GM18526 (cell line): ENCODE measurements around the gene NACC2.

Experiments used
- POLR2A ChIP-seq: IDR thresholded peaks from 3 replicates; pipeline ENCODE4 v1.6.1; 2011; ENCODE audit not compliant: insufficient read length; ENCODE audit errors: extremely low read depth

Gene NACC2

DNA sequence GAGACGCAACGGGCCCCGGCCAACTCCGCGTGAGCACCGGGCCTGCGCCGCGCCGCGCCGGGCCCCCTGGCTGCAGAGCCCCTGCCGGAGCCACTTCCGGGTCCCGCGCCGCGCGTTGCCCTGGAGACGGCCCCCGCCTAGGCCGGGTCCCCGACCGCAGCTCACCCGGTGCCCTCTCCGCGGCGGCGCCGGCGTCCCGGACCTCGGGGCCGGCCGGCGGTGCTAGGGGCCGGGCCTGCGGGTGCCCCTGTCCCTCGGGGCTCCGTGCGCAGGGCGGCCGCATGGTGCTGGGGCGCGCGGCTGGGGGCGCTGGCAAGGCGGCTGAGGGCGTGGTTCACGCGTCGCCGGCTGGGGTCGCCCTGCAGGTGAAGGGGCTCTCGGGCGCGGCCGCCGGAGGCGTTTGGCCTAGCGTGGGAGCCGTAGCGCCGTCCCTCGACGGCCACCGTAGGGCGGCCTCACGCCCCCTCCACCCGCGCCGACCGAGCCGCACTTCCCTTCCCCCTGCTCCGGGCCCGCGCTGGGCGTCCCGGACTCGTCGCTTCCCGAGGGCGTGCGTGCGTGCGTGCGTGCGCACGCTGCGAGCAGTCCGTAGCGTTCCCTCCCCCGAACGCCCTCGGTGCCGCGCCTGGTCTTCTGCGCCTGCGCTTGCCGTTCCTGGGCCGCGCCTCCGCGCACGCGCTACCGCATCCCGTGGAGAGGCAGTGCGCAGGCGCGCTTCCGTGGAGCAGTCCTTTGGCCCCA lies 23.4 kb upstream of the NACC2 start, which contains the start of gene TMEM250:
TMEM250 (minus strand) TSS at position 556 of the 741 bp plus-strand sequence. CDS start 1,975 bp downstream, outside the sequence.
- TF ChIP-seq POLR2A, result peak; percentile 7

DNA sequence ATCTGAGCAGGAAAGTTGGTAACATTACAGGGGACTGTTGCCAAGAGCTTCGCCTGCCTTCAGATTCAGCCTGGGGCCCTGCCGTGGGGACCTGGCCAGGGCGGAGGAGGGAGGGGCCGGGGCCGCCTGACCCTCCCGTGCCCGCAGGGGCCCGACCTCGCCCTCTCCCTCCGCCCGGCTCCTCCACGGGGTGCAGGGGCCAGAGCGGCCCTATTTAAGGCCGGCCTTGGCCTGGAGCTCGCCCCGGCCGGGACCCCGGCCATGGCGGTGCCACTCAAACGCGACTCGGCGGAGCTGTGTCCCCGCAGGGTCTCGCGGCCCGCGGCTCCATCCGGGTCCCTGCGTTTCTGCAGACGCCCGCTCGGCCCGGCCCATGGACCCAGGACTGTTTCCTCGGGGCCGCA lies 22.8 kb upstream of the NACC2 start:
- TF ChIP-seq POLR2A, result no peak

- TF ChIP-seq POLR2A, result peak; percentile 47
Observed at GRCh38 chr9:136117291-136117915, 22.3 kb upstream of the NACC2 start.

DNA sequence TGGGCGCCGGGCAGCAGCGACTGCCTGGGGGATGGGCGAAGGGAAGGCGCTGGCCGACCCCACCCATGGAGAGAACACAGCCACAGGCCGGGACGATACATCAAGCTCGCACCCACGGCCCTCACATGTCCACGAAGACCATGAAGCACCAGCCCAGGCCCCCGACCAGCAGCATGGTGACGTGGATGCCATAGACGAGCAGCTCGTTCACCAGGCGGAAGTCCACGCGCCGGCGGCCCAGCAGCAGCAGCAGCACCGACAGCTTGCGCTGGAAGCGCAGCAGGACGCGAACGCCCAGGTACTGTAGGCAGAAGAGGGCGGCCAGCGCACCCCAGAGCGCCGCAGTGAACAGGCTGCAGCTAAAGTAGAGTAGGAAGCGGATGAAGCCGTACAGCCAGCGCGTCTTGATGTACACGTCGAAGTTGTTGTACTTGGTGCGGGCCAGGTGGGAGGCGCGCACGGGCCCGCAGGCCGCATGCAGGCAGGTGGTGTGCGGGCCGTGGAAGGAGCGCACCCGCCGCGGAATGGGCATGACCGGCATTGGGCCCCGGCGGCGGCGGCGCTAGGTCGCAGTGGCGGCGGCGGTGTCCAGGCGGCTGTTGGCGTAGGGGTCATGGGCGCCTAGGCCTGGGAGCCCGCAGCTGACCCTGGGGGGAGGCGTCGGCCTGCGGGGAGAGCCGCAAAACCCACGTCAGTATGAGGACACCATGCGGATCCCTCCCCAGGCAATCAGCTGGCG lies 21.4 kb upstream of the NACC2 start:
- TF ChIP-seq POLR2A, result no peak

DNA sequence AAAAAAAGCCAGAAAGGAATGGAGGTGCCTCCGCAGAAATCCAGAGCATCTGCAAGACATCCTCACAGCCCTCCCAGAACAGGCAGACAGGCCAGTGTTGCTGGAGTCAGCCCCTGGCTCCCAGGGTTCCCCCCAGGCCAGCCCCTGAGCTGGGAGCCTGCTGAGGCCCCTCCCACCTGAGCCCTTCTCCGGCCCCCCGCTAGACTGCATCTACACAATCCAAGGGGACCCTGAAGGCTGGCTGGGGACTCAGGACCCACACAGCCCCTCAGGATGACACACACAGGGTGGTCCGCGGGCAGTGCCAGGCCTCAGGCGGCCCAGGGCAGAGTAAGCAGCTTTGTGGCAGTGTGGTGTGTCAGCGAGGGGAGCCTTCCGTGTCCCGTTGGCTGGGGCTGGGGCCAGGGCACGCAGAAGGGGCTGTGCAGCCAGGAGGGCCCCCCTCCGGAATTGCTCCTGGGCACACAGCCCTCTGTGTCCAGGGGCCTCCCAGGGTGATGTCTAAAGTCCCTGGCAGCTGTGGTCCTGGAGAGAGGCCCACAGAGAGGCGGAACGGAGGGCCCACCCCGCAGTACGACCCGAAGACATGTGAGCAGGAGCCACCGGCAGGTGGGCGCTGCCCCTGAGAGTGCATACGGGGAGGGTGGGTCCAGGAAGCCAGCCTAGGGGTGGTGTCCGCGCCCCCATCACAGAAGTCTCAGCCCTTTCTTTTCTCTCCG lies 20.7 kb upstream of the NACC2 start:
- TF ChIP-seq POLR2A, result no peak

GRCh38 chr9:136115206-136115605 lies 20.1 kb upstream of the NACC2 start:
- TF ChIP-seq POLR2A, result no peak

DNA sequence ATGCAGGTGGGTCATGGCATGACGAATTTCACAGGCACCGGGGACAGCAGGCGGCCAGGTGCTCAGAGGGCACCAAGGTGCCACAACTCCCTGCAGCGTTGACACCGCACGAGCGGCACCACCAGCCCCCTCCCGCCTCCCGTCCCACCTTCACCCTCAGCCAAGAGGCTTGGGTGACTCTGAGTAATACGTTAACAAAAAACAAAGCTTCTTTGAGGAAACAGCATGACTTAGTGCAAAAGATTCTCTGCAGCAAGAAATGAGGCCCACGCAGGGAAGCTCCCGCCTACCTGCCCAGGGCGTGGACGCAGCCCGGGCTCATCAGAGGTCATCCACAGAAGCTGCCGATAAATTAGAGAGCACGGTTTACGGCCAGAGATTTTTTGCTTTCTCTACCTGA lies 19.5 kb upstream of the NACC2 start:
- no peak for TF ChIP-seq POLR2A

DNA sequence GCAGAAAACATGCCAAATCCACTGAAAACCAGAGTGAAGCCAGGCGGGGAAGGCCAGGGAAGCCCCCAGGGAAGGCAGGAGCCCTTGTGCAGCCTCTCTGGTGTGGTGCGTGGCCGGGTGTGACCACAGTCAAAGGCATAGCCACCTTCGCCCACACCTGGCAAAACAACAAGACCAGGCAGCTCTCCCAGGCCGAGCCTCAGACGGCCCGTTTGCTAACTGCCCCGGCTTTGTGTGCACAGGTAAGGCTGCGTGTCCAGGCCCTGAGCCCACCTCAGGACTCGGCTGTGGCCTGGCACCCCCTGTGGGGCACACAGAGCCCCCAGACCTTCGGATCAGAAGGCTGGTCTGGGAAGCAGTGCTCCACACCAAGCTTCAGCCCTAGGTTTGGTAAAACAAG lies 17.5 kb upstream of the NACC2 start:
- no peak for TF ChIP-seq POLR2A

- no peak for TF ChIP-seq POLR2A
Observed at GRCh38 chr9:136111910-136112309, 16.8 kb upstream of the NACC2 start.

GRCh38 chr9:136111190-136111589 lies 16.1 kb upstream of the NACC2 start:
- no peak for TF ChIP-seq POLR2A

GRCh38 chr9:136110082-136111061 lies 15.3 kb upstream of the NACC2 start:
- no peak for TF ChIP-seq POLR2A

- TF ChIP-seq POLR2A, result no peak
Observed at GRCh38 chr9:136109351-136110081, 14.4 kb upstream of the NACC2 start.

DNA sequence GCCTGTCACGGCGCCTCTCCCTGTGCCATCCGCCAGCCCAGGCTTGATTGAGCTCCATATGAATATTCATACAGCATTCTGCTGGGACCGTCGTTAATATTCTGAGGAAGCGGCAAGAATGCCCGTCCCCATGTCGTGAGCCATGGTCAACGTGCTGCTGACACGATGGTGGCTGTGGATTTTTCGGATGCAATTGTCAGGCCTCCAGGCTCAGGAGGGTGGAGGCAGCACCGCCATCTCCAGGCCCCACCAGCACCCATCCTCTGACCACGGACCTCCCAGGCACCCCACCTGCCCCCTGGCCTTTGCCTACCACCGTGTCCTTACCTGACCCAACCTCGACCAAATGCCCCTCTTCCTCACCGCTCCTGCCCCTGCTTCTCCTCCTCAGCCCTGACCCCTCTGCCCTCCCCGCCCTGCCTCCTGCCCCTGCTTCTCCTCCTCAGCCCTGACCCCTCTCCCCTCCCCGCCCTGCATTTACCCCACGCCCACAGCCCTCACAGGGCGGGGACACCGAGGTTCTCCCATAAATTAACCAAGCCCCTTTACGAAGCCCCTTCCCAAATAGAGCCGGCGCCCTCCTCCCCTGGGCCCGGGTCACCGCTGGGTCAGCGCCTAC lies 13.7 kb upstream of the NACC2 start:
- TF ChIP-seq POLR2A, result no peak
